Measurements from ENCODE around the gene SLC25A25.
A peak's percentile ranks its signal among the peaks of the same experiment; 100 is the strongest.
"Not testable (repeated sequence)": the region's sequence is repeated elsewhere in the genome, so short reads cannot be mapped to it uniquely, and the experiment has no call there.

The SLC25A25 gene

GRCh38 chr9:128129976-128130590 lies 62.1 kb downstream of the SLC25A25 start:
- H3K4me1 ChIP-seq = peaks cover 11% of the 10 kb centered on the region
- not testable (repeated sequence) for H3K27me3 ChIP-seq

GRCh38 chr9:128130651-128131050 lies 62.6 kb downstream of the SLC25A25 start:
- H3K4me1 ChIP-seq; DNase-seq; H3K36me3 ChIP-seq; H3K27me3 ChIP-seq; H3K9me3 ChIP-seq; H3K4me3 ChIP-seq (ENCODE audit: low read depth, low read length): not testable (repeated sequence)

More at GRCh38 chr9:128129976-128130590, 62.1 kb downstream of the SLC25A25 start:
- H3K36me3 ChIP-seq; H3K9me3 ChIP-seq; H3K4me3 ChIP-seq (ENCODE audit: low read depth, low read length): not testable (repeated sequence)
- peak; percentile 62 for DNase-seq
- peak; percentile 17; the same call in 1 of the 2 replicates for TF ChIP-seq CTCF (IDR thresholded peaks at IDR 0.05; ENCODE audit: low read depth, low read length)

- DNase-seq; H3K9me3 ChIP-seq; H3K36me3 ChIP-seq; H3K27me3 ChIP-seq; H3K4me1 ChIP-seq; H3K4me3 ChIP-seq (ENCODE audit: low read depth, low read length): not testable (repeated sequence)
These were observed 63.3 kb downstream of the SLC25A25 start for GRCh38 chr9:128131346-128131745.

- not testable (repeated sequence) for H3K9me3 ChIP-seq; DNase-seq; H3K27me3 ChIP-seq; H3K4me3 ChIP-seq (ENCODE audit: low read depth, low read length); H3K4me1 ChIP-seq; H3K36me3 ChIP-seq
These were observed 64.1 kb downstream of the SLC25A25 start for GRCh38 chr9:128132139-128132538.

- not testable (repeated sequence) for DNase-seq, H3K27me3 ChIP-seq
These were observed 67.5 kb downstream of the SLC25A25 start for GRCh38 chr9:128135561-128135960.

GRCh38 chr9:128136816-128137793 lies 69.1 kb downstream of the SLC25A25 start:
- no peaks in the 10 kb centered on the region for H3K27me3 ChIP-seq
- TF ChIP-seq CTCF (IDR thresholded peaks at IDR 0.05; ENCODE audit: low read depth, low read length) = no peak

More at GRCh38 chr9:128135561-128135960, 67.5 kb downstream of the SLC25A25 start:
- H3K36me3 ChIP-seq; H3K9me3 ChIP-seq; H3K4me3 ChIP-seq (ENCODE audit: low read depth, low read length); H3K4me1 ChIP-seq: not testable (repeated sequence)

GRCh38 chr9:128138001-128138400 lies 70.0 kb downstream of the SLC25A25 start:
- TF ChIP-seq CTCF (IDR thresholded peaks at IDR 0.05; ENCODE audit: low read depth, low read length) = no peak
- H3K9me3 ChIP-seq = no peaks in the 10 kb centered on the region
- no peak overlapping the region for H3K4me3 ChIP-seq (ENCODE audit: low read depth, low read length)
- no peaks in the 10 kb centered on the region for H3K27me3 ChIP-seq
- H3K36me3 ChIP-seq = no peaks in the 10 kb centered on the region
- no peaks in the 10 kb centered on the region for H3K4me1 ChIP-seq
- no peak for DNase-seq

More at GRCh38 chr9:128136816-128137793, 69.1 kb downstream of the SLC25A25 start:
- H3K4me3 ChIP-seq (ENCODE audit: low read depth, low read length) = no peak overlapping the region
- no peaks in the 10 kb centered on the region for H3K36me3 ChIP-seq
- no peaks in the 10 kb centered on the region for H3K9me3 ChIP-seq
- no peak for DNase-seq
- peaks cover 1% of the 10 kb centered on the region for H3K4me1 ChIP-seq

GRCh38 chr9:128139621-128140020 lies 71.6 kb downstream of the SLC25A25 start:
- Histone ChIP-seq H3K9me3 (no peaks in the 10 kb centered on the region), H3K4me1 (no peaks in the 10 kb centered on the region), H3K36me3 (no peaks in the 10 kb centered on the region), H3K4me3 (ENCODE audit: low read depth, low read length) (no peak overlapping the region), H3K27me3 (no peaks in the 10 kb centered on the region)
- DNase-seq = no peak
- no peak for TF ChIP-seq CTCF (IDR thresholded peaks at IDR 0.05; ENCODE audit: low read depth, low read length)
